Activated CD4-positive, alpha-beta T cell treated with anti-CD3 and anti-CD28 coated beads for 48 hours (primary cell): ENCODE data around the gene DUSP16.
A peak's percentile ranks its signal among the peaks of the same experiment; 100 is the strongest.
"Not testable (repeated sequence)": the region's sequence is repeated elsewhere in the genome, so short reads cannot be mapped to it uniquely, and the experiment has no call there.

ENCODE experiments used
- DNase-seq: peaks from one replicate; pipeline ENCODE4 v3.0.0-alpha.2; 2020

DUSP16 gene

GRCh38 chr12:12518464-12518845, 44.2 kb downstream of the DUSP16 start:
- DNase-seq, result no peak

- no peak for DNase-seq
Observed at GRCh38 chr12:12513416-12514006, 49.2 kb downstream of the DUSP16 start.

- DNase-seq, result peak; percentile 69
Observed at GRCh38 chr12:12511895-12512711, 50.6 kb downstream of the DUSP16 start.

- no peak for DNase-seq
Observed at GRCh38 chr12:12511021-12511783, 51.5 kb downstream of the DUSP16 start.

- DNase-seq, result no peak
Observed at GRCh38 chr12:12510551-12510950, 52.1 kb downstream of the DUSP16 start.

GRCh38 chr12:12510141-12510540, 52.5 kb downstream of the DUSP16 start:
- no peak for DNase-seq

- no peak for DNase-seq
Observed at GRCh38 chr12:12508612-12509011, 54.1 kb downstream of the DUSP16 start.

- no peak for DNase-seq
Observed at GRCh38 chr12:12507121-12507520, 55.5 kb downstream of the DUSP16 start.

- no peak for DNase-seq
Observed at GRCh38 chr12:12506496-12506890, 56.2 kb downstream of the DUSP16 start.

- DNase-seq, result peak; percentile 45
Observed at GRCh38 chr12:12505544-12506495, 56.8 kb downstream of the DUSP16 start.

GRCh38 chr12:12503384-12504078, 59.1 kb downstream of the DUSP16 start:
- peak; percentile 41 for DNase-seq

GRCh38 chr12:12502815-12503151, 59.9 kb downstream of the DUSP16 start:
- no peak for DNase-seq

- not testable (repeated sequence) for DNase-seq
Observed at GRCh38 chr12:12502130-12502814, 60.4 kb downstream of the DUSP16 start.

- no peak for DNase-seq
Observed at GRCh38 chr12:12501121-12501520, 61.5 kb downstream of the DUSP16 start.

GRCh38 chr12:12499909-12500604, 62.6 kb downstream of the DUSP16 start:
- no peak for DNase-seq

GRCh38 chr12:12498210-12498609, 64.5 kb downstream of the DUSP16 start:
- DNase-seq, result no peak

GRCh38 chr12:12495536-12495935, 67.1 kb downstream of the DUSP16 start:
- DNase-seq, result no peak

GRCh38 chr12:12492547-12492946, 70.1 kb downstream of the DUSP16 start:
- DNase-seq, result no peak

- no peak for DNase-seq
Observed at GRCh38 chr12:12491606-12492005, 71.1 kb downstream of the DUSP16 start.

GRCh38 chr12:12488823-12489550, 73.7 kb downstream of the DUSP16 start:
- no peak for DNase-seq
